Lung (tissue), 12 donors: ENCODE data around the gene ANAPC5. TPM values are rescaled to one million over a fixed set of nuclear protein-coding genes. Genes with fewer than 3 reads are reported as not detected.

ENCODE experiments used
- ATAC-seq: fragments of 200-7000 bp; cut with Tn5 transposase; one replicate; pipeline ENCODE4 v1.9.1; 2020; ENCODE audit warnings: moderate number of reproducible peaks; ENCODE audit not compliant: insufficient read depth, low FRiP score
- DNase-seq, 3 donors: peaks; one replicate each; pipeline ENCODE4 v3.0.0-alpha.2; 2013 to 2017
- H3K27ac ChIP-seq, 2 donors: one replicate each; pipeline ENCODE4 v1.5.1; 2013; ENCODE audit warnings: mild to moderate bottlenecking in 2 of 2, moderate library complexity in 2 of 2, control low read depth in 1 of 2, inconsistent platforms in 1 of 2, low read depth in 1 of 2, low read length in 1 of 2
- H3K27me3 ChIP-seq, 3 donors: one replicate each; pipeline ENCODE4 v1.5.1; 2013; ENCODE audit warnings: low read length in 2 of 3; ENCODE audit not compliant: control insufficient read depth in 3 of 3, insufficient read depth in 3 of 3
- H3K36me3 ChIP-seq, 4 donors: one replicate each; pipeline ENCODE4 v1.5.1; 2013; ENCODE audit warnings: low read length in 4 of 4, mild to moderate bottlenecking in 1 of 4, moderate library complexity in 1 of 4; ENCODE audit not compliant: control insufficient read depth in 4 of 4, insufficient read depth in 4 of 4
- H3K4me1 ChIP-seq, 5 donors: one replicate each; pipeline ENCODE4 v1.5.1; 2013; ENCODE audit warnings: low read length in 5 of 5, mild to moderate bottlenecking in 2 of 5, moderate library complexity in 1 of 5; ENCODE audit not compliant: control insufficient read depth in 5 of 5, insufficient read depth in 5 of 5
- H3K4me3 ChIP-seq: one replicate; pipeline ENCODE4 v1.5.1; 2013; ENCODE audit warnings: mild to moderate bottlenecking, control low read depth, moderate library complexity
- H3K9ac ChIP-seq, 2 donors: one replicate each; pipeline ENCODE4 v1.5.1; 2013; ENCODE audit warnings: low read length in 2 of 2, control low read depth in 1 of 2; ENCODE audit not compliant: insufficient read depth in 1 of 2
- H3K9me3 ChIP-seq, 4 donors: one replicate each; pipeline ENCODE4 v1.5.1; 2013; ENCODE audit warnings: low read length in 3 of 4, mild to moderate bottlenecking in 1 of 4, moderate library complexity in 1 of 4; ENCODE audit not compliant: control insufficient read depth in 4 of 4, insufficient read depth in 3 of 4
- WGBS, 2 donors: extraction: QIAGEN DNeasy Blood & Tissue Kit; methylation state at CpG; one replicate each; pipeline ENCODE4 v1.1.7; 2013; 5-methylcytosine and 5-hydroxymethylcytosine counted together
- polyA plus RNA-seq, 2 donors: library from polyadenylated mRNA; stranded (reverse); fragments of 200-250 nt; gene quantifications; one replicate each; pipeline ENCODE4 v1.2.1, GENCODE V29; 2013
- total RNA-seq, 2 donors: library from RNA; depleted of rRNA in 1 of 2; stranded (reverse); fragments of >200 nt in 1 of 2; gene quantifications; one replicate each; pipeline ENCODE4 v1.2.1, GENCODE V29; 2014 to 2021
- TF ChIP-seq, protein P1 (sequence below): IDR thresholded peaks from 2 replicates; pipeline ENCODE4 v1.5.1; 2012; ENCODE audit warnings: mild to moderate bottlenecking; ENCODE audit errors: control extremely low read depth, extremely low read depth
- donor health status: control.
- donor health status: control.
- donor health status: Bipolar disorder and iron deficiency.
- donor health status: healthy.
- donor health status: DM: yes; HTN: yes; CAD: no.

The ANAPC5 gene
- total and polyA plus RNA-seq, 4 donors, result 80.9 to 164 (median 89.3) TPM

GRCh38 chr12:121297435-121297991, 54.7 kb downstream of the ANAPC5 start:
- Histone ChIP-seq H3K9me3 (no peaks in the 10 kb centered on the region), H3K27ac (peak overlapping the region in 1 of 2 donors; percentile 89), H3K4me3 (peak overlapping the region; percentile 85), H3K36me3 (no peaks in the 10 kb centered on the region), H3K27me3 (no peaks in the 10 kb centered on the region), H3K4me1 (peaks cover 0 to 18% (median 6%) of the 10 kb centered on the region in 5 donors), H3K9ac (peak overlapping the region; percentile 49 to 72)
- 4 to 6% methylated on average over 21 of the region's 21 CpGs for WGBS, 2 donors
- DNase-seq, result peak; percentile 30 to 64 (median 58)
- TF ChIP-seq, protein P1, sequence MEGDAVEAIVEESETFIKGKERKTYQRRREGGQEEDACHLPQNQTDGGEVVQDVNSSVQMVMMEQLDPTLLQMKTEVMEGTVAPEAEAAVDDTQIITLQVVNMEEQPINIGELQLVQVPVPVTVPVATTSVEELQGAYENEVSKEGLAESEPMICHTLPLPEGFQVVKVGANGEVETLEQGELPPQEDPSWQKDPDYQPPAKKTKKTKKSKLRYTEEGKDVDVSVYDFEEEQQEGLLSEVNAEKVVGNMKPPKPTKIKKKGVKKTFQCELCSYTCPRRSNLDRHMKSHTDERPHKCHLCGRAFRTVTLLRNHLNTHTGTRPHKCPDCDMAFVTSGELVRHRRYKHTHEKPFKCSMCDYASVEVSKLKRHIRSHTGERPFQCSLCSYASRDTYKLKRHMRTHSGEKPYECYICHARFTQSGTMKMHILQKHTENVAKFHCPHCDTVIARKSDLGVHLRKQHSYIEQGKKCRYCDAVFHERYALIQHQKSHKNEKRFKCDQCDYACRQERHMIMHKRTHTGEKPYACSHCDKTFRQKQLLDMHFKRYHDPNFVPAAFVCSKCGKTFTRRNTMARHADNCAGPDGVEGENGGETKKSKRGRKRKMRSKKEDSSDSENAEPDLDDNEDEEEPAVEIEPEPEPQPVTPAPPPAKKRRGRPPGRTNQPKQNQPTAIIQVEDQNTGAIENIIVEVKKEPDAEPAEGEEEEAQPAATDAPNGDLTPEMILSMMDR, result no peak
- ATAC-seq, result no peak

- peaks cover 0 to 18% (median 6%) of the 10 kb centered on the region in 5 donors for H3K4me1 ChIP-seq
- WGBS, 2 donors, result 0 to 1% methylated on average over 33 to 104 of the region's 104 CpGs
- TF ChIP-seq, protein P1, result no peak
These were observed 55.4 kb downstream of the ANAPC5 start, which contains the start of gene CAMKK2 for GRCh38 chr12:121296618-121297434. Gene CAMKK2 (minus strand): TSS chr12:121296709. CDS start chr12:121274526, 22,183 bp downstream.

GRCh38 chr12:121295746-121296617, 56.2 kb downstream of the ANAPC5 start:
- Histone ChIP-seq H3K4me3 (peak overlapping the region; percentile 78), H3K27ac (peak overlapping the region; percentile 75 to 77), H3K27me3 (no peaks in the 10 kb centered on the region), H3K9me3 (no peaks in the 10 kb centered on the region), H3K4me1 (peaks cover 0 to 18% (median 6%) of the 10 kb centered on the region in 5 donors), H3K9ac (peak overlapping the region in 1 of 2 donors; percentile 58), H3K36me3 (peaks cover 0 to 5% (median under 1%) of the 10 kb centered on the region in 4 donors)
- ATAC-seq, result peak; percentile 10
- peak in 2 of 3 donors; percentile 14 to 27 for DNase-seq
- WGBS, 2 donors, result 1% methylated on average over 35 to 55 of the region's 55 CpGs
- TF ChIP-seq, protein P1, result no peak

More at GRCh38 chr12:121296618-121297434, 55.4 kb downstream of the ANAPC5 start, which contains the start of gene CAMKK2:
- no peaks in the 10 kb centered on the region for H3K27me3 ChIP-seq
- peak; percentile 89 to 94 (median 91) for DNase-seq
- no peaks in the 10 kb centered on the region for H3K9me3 ChIP-seq
- H3K27ac ChIP-seq, result peak within 1 kb of the TSS; percentile 75 to 89
- peak within 1 kb of the TSS; percentile 85 for H3K4me3 ChIP-seq
- H3K9ac ChIP-seq, result peak within 1 kb of the TSS; percentile 49 to 72
- peak; percentile 92 for ATAC-seq
- H3K36me3 ChIP-seq, result peaks cover 0 to 2% (median 0%) of the 10 kb centered on the region in 4 donors
